ENCODE results near the gene ALDH1A3. TPM values are rescaled to one million over a fixed set of nuclear protein-coding genes. Genes with fewer than 3 reads are reported as not detected.

The ALDH1A3 gene
- total RNA-seq, 1 experiment from 2014 or later = 14.0 TPM

DNA sequence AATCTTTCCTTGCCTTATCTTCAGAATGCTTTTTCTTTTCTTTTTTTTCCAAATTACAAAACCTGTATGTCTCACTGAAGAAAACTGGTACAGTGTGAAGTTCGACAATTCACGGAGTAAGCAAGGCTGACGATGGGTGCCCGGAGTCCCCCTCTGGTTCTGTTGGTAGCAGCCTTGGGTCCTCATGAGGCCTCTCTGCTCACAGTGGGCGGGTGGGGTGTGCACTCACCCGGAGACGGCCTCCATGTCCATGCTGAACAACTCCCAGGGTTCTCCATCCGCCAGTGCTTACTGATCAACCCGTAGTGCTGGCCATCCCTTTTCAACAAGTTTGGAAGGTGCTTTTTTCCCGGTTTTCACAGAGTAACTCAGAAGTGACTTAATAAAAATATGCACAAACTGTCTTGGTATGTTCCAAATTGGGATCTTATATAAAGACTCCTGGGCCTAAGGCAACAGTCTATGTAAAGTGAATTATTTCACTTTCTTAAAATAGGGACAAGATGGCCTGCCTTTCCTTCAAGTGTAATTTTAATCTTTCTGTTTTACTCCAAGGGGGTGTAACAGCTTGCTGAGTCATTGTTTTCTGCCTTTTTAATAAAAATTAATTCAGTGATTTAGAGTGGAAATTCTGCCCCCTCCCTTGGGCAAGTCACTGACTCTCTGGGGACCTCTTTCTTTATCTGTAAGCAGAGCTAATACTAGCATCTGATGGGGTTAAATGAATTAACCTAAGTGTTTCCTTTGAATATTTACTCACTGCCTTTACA is 63.2 kb downstream of the ALDH1A3 start:
- ATAC-seq (no peak), DNase-seq (ENCODE audit: low spot score) (no peak)
- Mint-ChIP-seq H3K4me3 (no peak overlapping the region), H3K27ac (no peak overlapping the region), H3K9me3 (no peaks in the 10 kb centered on the region), H3K36me3 (no peaks in the 10 kb centered on the region), H3K4me1 (peaks cover 4% of the 10 kb centered on the region), H3K27me3 (ENCODE audit: low read depth) (no peaks in the 10 kb centered on the region)
- ChIA-PET CTCF (interaction anchor here (0.6 to 1.2 kb wide), 2 partner anchors 70 to 592 kb away, joined by 3 to 4 read pairs; no protein-coding TSS in a partner anchor), POLR2A (interaction anchor here (0.7 kb wide), 1 partner anchor 70 kb away, joined by 5 read pairs; no protein-coding TSS in a partner anchor)
- TF ChIP-seq PRRX2 (CRISPR knock-in tag; IDR thresholded peaks at IDR 0.05) (no peak), JAZF1 (CRISPR knock-in tag; IDR thresholded peaks at IDR 0.05) (no peak), HMGA2 (CRISPR knock-in tag; IDR thresholded peaks at IDR 0.05) (no peak), ZNF423 (CRISPR knock-in tag; IDR thresholded peaks at IDR 0.05) (no peak)
- TF ChIP-seq, protein P1, sequence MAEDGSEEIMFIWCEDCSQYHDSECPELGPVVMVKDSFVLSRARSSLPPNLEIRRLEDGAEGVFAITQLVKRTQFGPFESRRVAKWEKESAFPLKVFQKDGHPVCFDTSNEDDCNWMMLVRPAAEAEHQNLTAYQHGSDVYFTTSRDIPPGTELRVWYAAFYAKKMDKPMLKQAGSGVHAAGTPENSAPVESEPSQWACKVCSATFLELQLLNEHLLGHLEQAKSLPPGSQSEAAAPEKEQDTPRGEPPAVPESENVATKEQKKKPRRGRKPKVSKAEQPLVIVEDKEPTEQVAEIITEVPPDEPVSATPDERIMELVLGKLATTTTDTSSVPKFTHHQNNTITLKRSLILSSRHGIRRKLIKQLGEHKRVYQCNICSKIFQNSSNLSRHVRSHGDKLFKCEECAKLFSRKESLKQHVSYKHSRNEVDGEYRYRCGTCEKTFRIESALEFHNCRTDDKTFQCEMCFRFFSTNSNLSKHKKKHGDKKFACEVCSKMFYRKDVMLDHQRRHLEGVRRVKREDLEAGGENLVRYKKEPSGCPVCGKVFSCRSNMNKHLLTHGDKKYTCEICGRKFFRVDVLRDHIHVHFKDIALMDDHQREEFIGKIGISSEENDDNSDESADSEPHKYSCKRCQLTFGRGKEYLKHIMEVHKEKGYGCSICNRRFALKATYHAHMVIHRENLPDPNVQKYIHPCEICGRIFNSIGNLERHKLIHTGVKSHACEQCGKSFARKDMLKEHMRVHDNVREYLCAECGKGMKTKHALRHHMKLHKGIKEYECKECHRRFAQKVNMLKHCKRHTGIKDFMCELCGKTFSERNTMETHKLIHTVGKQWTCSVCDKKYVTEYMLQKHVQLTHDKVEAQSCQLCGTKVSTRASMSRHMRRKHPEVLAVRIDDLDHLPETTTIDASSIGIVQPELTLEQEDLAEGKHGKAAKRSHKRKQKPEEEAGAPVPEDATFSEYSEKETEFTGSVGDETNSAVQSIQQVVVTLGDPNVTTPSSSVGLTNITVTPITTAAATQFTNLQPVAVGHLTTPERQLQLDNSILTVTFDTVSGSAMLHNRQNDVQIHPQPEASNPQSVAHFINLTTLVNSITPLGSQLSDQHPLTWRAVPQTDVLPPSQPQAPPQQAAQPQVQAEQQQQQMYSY (CRISPR knock-in tag; IDR thresholded peaks at IDR 0.05) = no peak
- TF ChIP-seq, protein P2, sequence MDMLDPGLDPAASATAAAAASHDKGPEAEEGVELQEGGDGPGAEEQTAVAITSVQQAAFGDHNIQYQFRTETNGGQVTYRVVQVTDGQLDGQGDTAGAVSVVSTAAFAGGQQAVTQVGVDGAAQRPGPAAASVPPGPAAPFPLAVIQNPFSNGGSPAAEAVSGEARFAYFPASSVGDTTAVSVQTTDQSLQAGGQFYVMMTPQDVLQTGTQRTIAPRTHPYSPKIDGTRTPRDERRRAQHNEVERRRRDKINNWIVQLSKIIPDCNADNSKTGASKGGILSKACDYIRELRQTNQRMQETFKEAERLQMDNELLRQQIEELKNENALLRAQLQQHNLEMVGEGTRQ (CRISPR knock-in tag; IDR thresholded peaks at IDR 0.05) = no peak

DNA sequence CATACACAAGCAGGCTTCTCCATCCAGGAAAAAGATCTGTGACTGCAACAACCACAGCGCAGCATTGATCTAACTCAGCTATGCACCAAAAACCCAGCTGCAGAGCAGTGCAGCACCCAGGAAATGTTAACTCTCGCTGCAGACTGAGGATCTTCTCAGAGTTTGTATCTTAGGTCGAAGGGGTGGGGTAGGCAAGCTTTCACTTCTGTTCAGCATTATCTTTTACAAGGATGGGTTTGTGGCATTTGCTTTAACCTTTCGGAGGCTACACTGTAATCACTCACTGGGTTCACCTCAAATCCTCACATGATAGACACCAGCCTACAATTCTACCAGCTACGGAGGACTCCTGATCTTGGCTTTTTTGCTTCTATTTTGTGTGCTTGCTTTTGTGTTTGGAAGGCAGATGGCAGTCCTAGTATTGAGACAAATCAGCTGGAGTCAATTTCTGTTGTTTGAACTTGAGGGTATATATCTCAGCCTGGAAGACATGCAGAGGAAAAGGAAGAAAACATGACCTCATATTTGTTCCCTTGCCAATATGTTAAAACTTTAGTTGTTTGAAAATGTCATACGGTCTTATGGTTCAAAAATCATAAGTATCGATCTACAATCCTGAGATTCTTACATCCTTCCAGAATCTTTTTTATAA is 64.7 kb downstream of the ALDH1A3 start:
- H3K9me3 Mint-ChIP-seq = no peaks in the 10 kb centered on the region
- H3K36me3 Mint-ChIP-seq = no peaks in the 10 kb centered on the region
- H3K4me3 Mint-ChIP-seq = no peak overlapping the region
- CTCF ChIA-PET = interaction anchor here (1.2 to 1.8 kb wide), 3 partner anchors 29 to 72 kb away, joined by 3 to 6 read pairs (median 4); no protein-coding TSS in a partner anchor
- DNase-seq (ENCODE audit: low spot score) (no peak), ATAC-seq (no peak)
- H3K27ac Mint-ChIP-seq = no peak overlapping the region; the same call in 1 of the 2 replicates
- POLR2A ChIA-PET = no interaction called here
- peaks cover 14% of the 10 kb centered on the region for H3K4me1 Mint-ChIP-seq
- no peak for TF ChIP-seq ZNF232 (CRISPR knock-in tag; IDR thresholded peaks at IDR 0.05)
- TF ChIP-seq CDX4 (CRISPR knock-in tag; IDR thresholded peaks at IDR 0.05; ENCODE audit: borderline replicate concordance) = no peak
- TF ChIP-seq FOXP1 (CRISPR knock-in tag; IDR thresholded peaks at IDR 0.05; ENCODE audit: borderline replicate concordance) = no peak
- no peak for TF ChIP-seq ZNF532 (CRISPR knock-in tag; IDR thresholded peaks at IDR 0.05; ENCODE audit: borderline replicate concordance)
- TF ChIP-seq, protein P3, sequence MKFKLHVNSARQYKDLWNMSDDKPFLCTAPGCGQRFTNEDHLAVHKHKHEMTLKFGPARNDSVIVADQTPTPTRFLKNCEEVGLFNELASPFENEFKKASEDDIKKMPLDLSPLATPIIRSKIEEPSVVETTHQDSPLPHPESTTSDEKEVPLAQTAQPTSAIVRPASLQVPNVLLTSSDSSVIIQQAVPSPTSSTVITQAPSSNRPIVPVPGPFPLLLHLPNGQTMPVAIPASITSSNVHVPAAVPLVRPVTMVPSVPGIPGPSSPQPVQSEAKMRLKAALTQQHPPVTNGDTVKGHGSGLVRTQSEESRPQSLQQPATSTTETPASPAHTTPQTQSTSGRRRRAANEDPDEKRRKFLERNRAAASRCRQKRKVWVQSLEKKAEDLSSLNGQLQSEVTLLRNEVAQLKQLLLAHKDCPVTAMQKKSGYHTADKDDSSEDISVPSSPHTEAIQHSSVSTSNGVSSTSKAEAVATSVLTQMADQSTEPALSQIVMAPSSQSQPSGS (CRISPR knock-in tag; IDR thresholded peaks at IDR 0.05; ENCODE audit: borderline replicate concordance, low read depth) = no peak
- no peak for TF ChIP-seq NFYB (CRISPR knock-in tag; conservative IDR thresholded peaks at IDR 0.05; ENCODE audit: low read depth)
- no peak for TF ChIP-seq USF1 (CRISPR knock-in tag; IDR thresholded peaks at IDR 0.05)
- TF ChIP-seq GRHL2 (CRISPR knock-in tag; IDR thresholded peaks at IDR 0.05; ENCODE audit: insufficient replicate concordance, severe bottlenecking) = no peak
- TF ChIP-seq, protein P4, sequence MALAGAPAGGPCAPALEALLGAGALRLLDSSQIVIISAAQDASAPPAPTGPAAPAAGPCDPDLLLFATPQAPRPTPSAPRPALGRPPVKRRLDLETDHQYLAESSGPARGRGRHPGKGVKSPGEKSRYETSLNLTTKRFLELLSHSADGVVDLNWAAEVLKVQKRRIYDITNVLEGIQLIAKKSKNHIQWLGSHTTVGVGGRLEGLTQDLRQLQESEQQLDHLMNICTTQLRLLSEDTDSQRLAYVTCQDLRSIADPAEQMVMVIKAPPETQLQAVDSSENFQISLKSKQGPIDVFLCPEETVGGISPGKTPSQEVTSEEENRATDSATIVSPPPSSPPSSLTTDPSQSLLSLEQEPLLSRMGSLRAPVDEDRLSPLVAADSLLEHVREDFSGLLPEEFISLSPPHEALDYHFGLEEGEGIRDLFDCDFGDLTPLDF (CRISPR knock-in tag; IDR thresholded peaks at IDR 0.05) = no peak
- no peak for TF ChIP-seq ERG (CRISPR knock-in tag; IDR thresholded peaks at IDR 0.05)
- TF ChIP-seq ELF4 (CRISPR knock-in tag; IDR thresholded peaks at IDR 0.05; ENCODE audit: low read depth) = no peak
- no peaks in the 10 kb centered on the region for H3K27me3 Mint-ChIP-seq (ENCODE audit: low read depth)
